Neural cell (in vitro differentiated cells): ENCODE measurements around the gene KCTD21.

Experiments
- CTCF ChIP-seq: fragments of 450-650 bp; IDR thresholded peaks from 2 replicates; pipeline ENCODE4 v1.5.1; 2014; ENCODE audit warnings: antibody characterized with exemption, mild to moderate bottlenecking, moderate library complexity; ENCODE audit not compliant: poor library complexity, severe bottlenecking
- EP300 ChIP-seq: fragments of 450-650 bp; conservative IDR thresholded peaks from 2 replicates; pipeline ENCODE4 v1.6.1; 2014; ENCODE audit warnings: antibody characterized with exemption, mild to moderate bottlenecking, moderate library complexity; ENCODE audit not compliant: poor library complexity, severe bottlenecking
- MXI1 ChIP-seq: fragments of 450-650 bp; conservative IDR thresholded peaks from 2 replicates; pipeline ENCODE4 v1.6.1; 2014; ENCODE audit warnings: antibody characterized with exemption, mild to moderate bottlenecking; ENCODE audit not compliant: poor library complexity, severe bottlenecking
- POLR2AphosphoS5 ChIP-seq: IDR thresholded peaks from 2 replicates; pipeline ENCODE4 v1.6.1; 2012
- REST ChIP-seq: IDR thresholded peaks from 2 replicates; pipeline ENCODE4 v1.6.1; 2012; ENCODE audit warnings: borderline replicate concordance

- no peak for TF ChIP-seq POLR2AphosphoS5
- TF ChIP-seq EP300: no peak
- no peak for TF ChIP-seq CTCF
- no peak for TF ChIP-seq REST
- TF ChIP-seq MXI1: no peak
Measured at GRCh38 chr11:78189851-78190250, 1.4 kb upstream of the KCTD21 start.
